ENCODE data around the gene UNC79. TPM values are rescaled to one million over a fixed set of nuclear protein-coding genes. Genes with fewer than 3 reads are reported as not detected.

Gene UNC79
- total RNA-seq, 1 donor from 2014 or later = 0.08 TPM

DNA sequence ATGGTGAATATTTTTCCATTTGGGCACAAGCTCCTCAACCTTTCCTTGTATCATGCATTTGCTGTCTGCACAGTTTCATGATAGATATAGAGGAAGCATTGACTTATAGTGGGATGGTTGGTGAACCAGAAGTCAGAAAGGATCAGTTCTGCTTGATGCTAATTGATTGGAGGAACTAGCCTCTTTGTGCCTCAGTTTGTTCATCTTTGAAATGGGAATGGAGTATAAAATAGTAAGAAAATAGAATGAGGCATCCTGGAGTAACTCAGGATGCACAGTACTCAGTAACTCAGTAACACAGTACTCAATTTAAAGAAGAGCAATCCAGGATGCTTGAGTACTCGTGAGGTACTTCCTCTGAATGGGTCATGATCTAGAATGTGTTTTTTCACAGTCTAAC, 109.5 kb downstream of the UNC79 start:
- TF ChIP-seq, protein P1, sequence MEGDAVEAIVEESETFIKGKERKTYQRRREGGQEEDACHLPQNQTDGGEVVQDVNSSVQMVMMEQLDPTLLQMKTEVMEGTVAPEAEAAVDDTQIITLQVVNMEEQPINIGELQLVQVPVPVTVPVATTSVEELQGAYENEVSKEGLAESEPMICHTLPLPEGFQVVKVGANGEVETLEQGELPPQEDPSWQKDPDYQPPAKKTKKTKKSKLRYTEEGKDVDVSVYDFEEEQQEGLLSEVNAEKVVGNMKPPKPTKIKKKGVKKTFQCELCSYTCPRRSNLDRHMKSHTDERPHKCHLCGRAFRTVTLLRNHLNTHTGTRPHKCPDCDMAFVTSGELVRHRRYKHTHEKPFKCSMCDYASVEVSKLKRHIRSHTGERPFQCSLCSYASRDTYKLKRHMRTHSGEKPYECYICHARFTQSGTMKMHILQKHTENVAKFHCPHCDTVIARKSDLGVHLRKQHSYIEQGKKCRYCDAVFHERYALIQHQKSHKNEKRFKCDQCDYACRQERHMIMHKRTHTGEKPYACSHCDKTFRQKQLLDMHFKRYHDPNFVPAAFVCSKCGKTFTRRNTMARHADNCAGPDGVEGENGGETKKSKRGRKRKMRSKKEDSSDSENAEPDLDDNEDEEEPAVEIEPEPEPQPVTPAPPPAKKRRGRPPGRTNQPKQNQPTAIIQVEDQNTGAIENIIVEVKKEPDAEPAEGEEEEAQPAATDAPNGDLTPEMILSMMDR (IDR thresholded peaks at IDR 0.05) = no peak
- Mint-ChIP-seq H3K27me3 (ENCODE audit: unreplicated experiment) (peaks cover 8% of the 10 kb centered on the region), H3K4me3 (ENCODE audit: unreplicated experiment) (no peak overlapping the region), H3K4me1 (ENCODE audit: unreplicated experiment) (no peaks in the 10 kb centered on the region), H3K27ac (ENCODE audit: unreplicated experiment) (no peak overlapping the region), H3K9me3 (ENCODE audit: unreplicated experiment) (no peaks in the 10 kb centered on the region), H3K36me3 (ENCODE audit: unreplicated experiment) (no peaks in the 10 kb centered on the region)
- no peak for DNase-seq (ENCODE audit: extremely low spot score, unreplicated experiment)

DNA sequence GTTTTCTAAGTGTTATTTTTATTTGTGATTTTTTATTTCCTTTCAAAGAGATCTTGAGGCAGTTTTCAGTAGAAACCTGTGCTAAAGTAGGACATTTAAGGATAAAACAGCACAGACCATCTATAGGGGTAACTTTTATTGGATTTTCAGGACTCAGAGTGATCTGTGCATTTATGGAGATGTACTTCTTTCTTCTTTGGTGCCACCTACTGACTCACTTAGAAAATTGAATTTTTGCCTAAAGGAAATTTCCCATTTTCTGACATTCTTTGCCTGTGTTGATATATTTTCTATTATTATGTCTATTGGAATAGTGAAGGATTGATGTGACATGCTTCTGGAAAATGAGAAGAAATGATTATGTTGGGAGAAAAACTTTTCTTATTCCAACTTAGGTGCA, 113.0 kb downstream of the UNC79 start:
- H3K36me3 Mint-ChIP-seq (ENCODE audit: unreplicated experiment) = no peaks in the 10 kb centered on the region
- H3K27me3 Mint-ChIP-seq (ENCODE audit: unreplicated experiment) = peaks cover 15% of the 10 kb centered on the region
- H3K27ac Mint-ChIP-seq (ENCODE audit: unreplicated experiment) = no peak overlapping the region
- no peak overlapping the region for H3K4me3 Mint-ChIP-seq (ENCODE audit: unreplicated experiment)
- no peaks in the 10 kb centered on the region for H3K9me3 Mint-ChIP-seq (ENCODE audit: unreplicated experiment)
- TF ChIP-seq, protein P1 (IDR thresholded peaks at IDR 0.05) = peak; percentile 57
- H3K4me1 Mint-ChIP-seq (ENCODE audit: unreplicated experiment) = no peaks in the 10 kb centered on the region
- DNase-seq (ENCODE audit: extremely low spot score, unreplicated experiment) = no peak

DNA sequence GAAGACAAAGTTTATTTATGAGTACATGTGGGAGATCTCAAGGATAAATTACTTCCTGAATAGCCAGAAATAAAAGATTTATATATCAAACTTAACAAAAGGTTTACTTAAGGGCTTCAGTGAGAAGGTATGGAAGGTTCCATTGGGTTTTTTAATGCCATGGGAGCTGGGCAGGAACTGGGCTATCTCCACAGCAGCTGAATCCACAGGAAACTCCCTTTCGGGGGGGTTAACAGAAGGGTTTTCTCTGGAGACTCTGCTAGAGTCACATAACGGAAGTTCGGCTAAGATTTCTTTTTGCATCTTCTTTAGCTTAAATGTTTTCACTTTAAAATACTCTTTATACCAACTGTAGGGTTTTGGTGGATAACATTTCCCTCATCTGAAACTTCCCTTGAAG, 113.5 kb downstream of the UNC79 start:
- H3K4me3 Mint-ChIP-seq (ENCODE audit: unreplicated experiment) = no peak overlapping the region
- no peaks in the 10 kb centered on the region for H3K36me3 Mint-ChIP-seq (ENCODE audit: unreplicated experiment)

DNA sequence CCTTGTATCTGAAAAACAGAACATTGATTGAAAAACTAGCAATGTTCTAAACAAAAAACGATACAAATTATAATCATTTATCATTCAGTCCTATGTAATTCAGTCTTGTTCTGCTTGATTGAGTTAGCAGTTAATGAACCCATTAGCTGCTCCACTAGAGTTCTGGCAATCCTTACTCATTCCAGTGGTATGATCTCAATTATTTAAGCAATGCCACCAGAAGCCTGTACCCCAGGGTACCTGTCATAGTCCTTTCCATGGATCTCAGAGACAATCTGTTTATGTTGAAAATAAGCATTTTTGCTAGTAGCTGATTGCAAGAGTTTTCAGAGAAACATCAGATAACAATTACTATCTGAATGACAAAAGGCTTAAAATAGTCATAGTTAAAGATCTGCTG, 115.9 kb downstream of the UNC79 start:
- H3K27ac Mint-ChIP-seq (ENCODE audit: unreplicated experiment) = no peak overlapping the region
- peaks cover 15% of the 10 kb centered on the region for H3K27me3 Mint-ChIP-seq (ENCODE audit: unreplicated experiment)
- no peaks in the 10 kb centered on the region for H3K4me1 Mint-ChIP-seq (ENCODE audit: unreplicated experiment)
- H3K36me3 Mint-ChIP-seq (ENCODE audit: unreplicated experiment) = no peaks in the 10 kb centered on the region
- TF ChIP-seq, protein P1 (IDR thresholded peaks at IDR 0.05) = no peak
- no peaks in the 10 kb centered on the region for H3K9me3 Mint-ChIP-seq (ENCODE audit: unreplicated experiment)
- no peak for DNase-seq (ENCODE audit: extremely low spot score, unreplicated experiment)
- no peak overlapping the region for H3K4me3 Mint-ChIP-seq (ENCODE audit: unreplicated experiment)

More for the DNA sequence above, 113.5 kb downstream of the UNC79 start:
- Mint-ChIP-seq H3K27ac (ENCODE audit: unreplicated experiment) (no peak overlapping the region), H3K9me3 (ENCODE audit: unreplicated experiment) (no peaks in the 10 kb centered on the region), H3K4me1 (ENCODE audit: unreplicated experiment) (no peaks in the 10 kb centered on the region), H3K27me3 (ENCODE audit: unreplicated experiment) (peaks cover 15% of the 10 kb centered on the region)
- no peak for DNase-seq (ENCODE audit: extremely low spot score, unreplicated experiment)
- TF ChIP-seq, protein P1 (IDR thresholded peaks at IDR 0.05) = no peak

DNA sequence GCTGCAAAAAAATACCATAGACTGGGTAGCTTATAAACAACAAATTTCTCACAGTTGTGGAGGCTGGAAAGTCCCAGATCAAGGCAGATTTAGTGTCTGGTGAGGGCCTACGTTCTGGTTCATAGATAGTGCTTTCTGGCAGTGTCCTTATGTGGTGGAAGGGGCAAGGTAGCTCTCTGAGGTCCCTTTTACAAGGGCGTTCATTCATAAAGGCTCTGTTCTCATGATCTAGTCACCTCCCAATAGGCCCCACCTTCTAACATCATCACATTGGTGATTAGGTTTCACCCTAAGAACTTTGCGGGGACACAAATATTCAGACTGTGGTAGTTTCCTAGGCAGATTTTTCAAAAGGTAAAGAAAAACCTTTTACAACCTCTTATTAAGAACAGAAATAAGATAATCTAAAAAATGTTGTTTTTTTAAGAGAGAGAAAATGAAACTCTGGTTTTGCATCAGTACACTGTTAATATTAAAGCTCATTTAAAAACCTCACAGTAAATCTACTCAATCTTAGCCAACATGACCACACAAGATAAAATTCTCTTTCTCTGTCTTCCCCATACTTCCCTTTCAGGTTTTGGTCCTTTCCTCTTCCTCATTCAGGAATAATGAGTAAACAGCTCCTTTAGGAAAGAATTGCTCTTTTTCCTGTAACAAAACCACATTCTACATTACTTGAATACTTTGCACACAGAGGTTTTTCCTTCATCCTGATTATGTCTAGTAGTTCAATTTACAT, 117.5 kb downstream of the UNC79 start:
- H3K36me3 Mint-ChIP-seq (ENCODE audit: unreplicated experiment) = no peaks in the 10 kb centered on the region
- peaks cover 15% of the 10 kb centered on the region for H3K27me3 Mint-ChIP-seq (ENCODE audit: unreplicated experiment)
- TF ChIP-seq, protein P1 (IDR thresholded peaks at IDR 0.05) = no peak
- H3K27ac Mint-ChIP-seq (ENCODE audit: unreplicated experiment) = no peak overlapping the region
- H3K9me3 Mint-ChIP-seq (ENCODE audit: unreplicated experiment) = no peaks in the 10 kb centered on the region
- no peaks in the 10 kb centered on the region for H3K4me1 Mint-ChIP-seq (ENCODE audit: unreplicated experiment)
- no peak overlapping the region for H3K4me3 Mint-ChIP-seq (ENCODE audit: unreplicated experiment)
- no peak for DNase-seq (ENCODE audit: extremely low spot score, unreplicated experiment)

Data from osteocyte (in vitro differentiated cells).